Measurements from ENCODE around the gene SPG11.
A peak's percentile ranks its signal among the peaks of the same experiment; 100 is the strongest.
"Not testable (repeated sequence)": the region's sequence is repeated elsewhere in the genome, so short reads cannot be mapped to it uniquely, and the experiment has no call there.

The SPG11 gene

GRCh38 chr15:44554934-44555723, 108.3 kb downstream of the SPG11 start:
- TF ChIP-seq JUND (IDR thresholded peaks at IDR 0.05; ENCODE audit: low read depth) = no peak
- peak in 1 of 2 experiments; percentile 57 for DNase-seq (ENCODE audit: low read depth in 1 of 2, low spot score in 1 of 2)
- in situ Hi-C loops (cut with HindIII; ENCODE audit: low pct_unique_long_range_greater_than_20kb, low sequenced_read_pairs) = no loop called here

- no peak for TF ChIP-seq JUND (IDR thresholded peaks at IDR 0.05; ENCODE audit: low read depth)
- no peak for DNase-seq (ENCODE audit: low read depth in 1 of 2, low spot score in 1 of 2)
- in situ Hi-C loops (cut with HindIII; ENCODE audit: low pct_unique_long_range_greater_than_20kb, low sequenced_read_pairs) = no loop called here
Observed at GRCh38 chr15:44550734-44551133, 112.7 kb downstream of the SPG11 start.

GRCh38 chr15:44550256-44550655, 113.2 kb downstream of the SPG11 start:
- in situ Hi-C loops (cut with HindIII; ENCODE audit: low pct_unique_long_range_greater_than_20kb, low sequenced_read_pairs) = no loop called here
- TF ChIP-seq JUND (IDR thresholded peaks at IDR 0.05; ENCODE audit: low read depth) = no peak
- DNase-seq (ENCODE audit: low read depth in 1 of 2, low spot score in 1 of 2) = no peak

GRCh38 chr15:44549152-44549551, 114.3 kb downstream of the SPG11 start:
- DNase-seq (ENCODE audit: low read depth in 1 of 2, low spot score in 1 of 2); in situ Hi-C loops (cut with HindIII; ENCODE audit: low pct_unique_long_range_greater_than_20kb, low sequenced_read_pairs): not testable (repeated sequence)

- no peak for DNase-seq (ENCODE audit: low read depth in 1 of 2, low spot score in 1 of 2)
- in situ Hi-C loops (cut with HindIII; ENCODE audit: low pct_unique_long_range_greater_than_20kb, low sequenced_read_pairs) = no loop called here
- TF ChIP-seq JUND (IDR thresholded peaks at IDR 0.05; ENCODE audit: low read depth) = no peak
Observed at GRCh38 chr15:44545913-44546802, 117.3 kb downstream of the SPG11 start.

- in situ Hi-C loops (cut with HindIII; ENCODE audit: low pct_unique_long_range_greater_than_20kb, low sequenced_read_pairs); DNase-seq (ENCODE audit: low read depth in 1 of 2, low spot score in 1 of 2): not testable (repeated sequence)
Observed at GRCh38 chr15:44544745-44545144, 118.7 kb downstream of the SPG11 start.

GRCh38 chr15:44542596-44542995, 120.9 kb downstream of the SPG11 start:
- no peak for DNase-seq (ENCODE audit: low read depth in 1 of 2, low spot score in 1 of 2)
- no peak for TF ChIP-seq JUND (IDR thresholded peaks at IDR 0.05; ENCODE audit: low read depth)
- in situ Hi-C loops (cut with HindIII; ENCODE audit: low pct_unique_long_range_greater_than_20kb, low sequenced_read_pairs) = no loop called here

GRCh38 chr15:44541282-44541958, 122.0 kb downstream of the SPG11 start:
- TF ChIP-seq JUND (IDR thresholded peaks at IDR 0.05; ENCODE audit: low read depth) = no peak
- in situ Hi-C loops (cut with HindIII; ENCODE audit: low pct_unique_long_range_greater_than_20kb, low sequenced_read_pairs) = no loop called here
- DNase-seq (ENCODE audit: low read depth in 1 of 2, low spot score in 1 of 2) = no peak

- in situ Hi-C loops (cut with HindIII; ENCODE audit: low pct_unique_long_range_greater_than_20kb, low sequenced_read_pairs) = no loop called here
Observed at GRCh38 chr15:44537735-44538240, 125.7 kb downstream of the SPG11 start.

GRCh38 chr15:44536962-44537734, 126.3 kb downstream of the SPG11 start, which contains the start of gene EIF3J:
Gene EIF3J, plus strand, starts transcription at chr15:44537147. Its CDS starts 48 bp downstream, at chr15:44537195.
- in situ Hi-C loops (cut with HindIII; ENCODE audit: low pct_unique_long_range_greater_than_20kb, low sequenced_read_pairs) = no loop called here
- TF ChIP-seq JUND (IDR thresholded peaks at IDR 0.05; ENCODE audit: low read depth) = no peak
- peak; percentile 91 to 97 for DNase-seq (ENCODE audit: low read depth in 1 of 2, low spot score in 1 of 2)

More at GRCh38 chr15:44537735-44538240, 125.7 kb downstream of the SPG11 start:
- no peak for TF ChIP-seq JUND (IDR thresholded peaks at IDR 0.05; ENCODE audit: low read depth)
- DNase-seq (ENCODE audit: low read depth in 1 of 2, low spot score in 1 of 2) = peak; percentile 10 to 62

GRCh38 chr15:44536302-44536961, 127.0 kb downstream of the SPG11 start:
- peak; percentile 80 to 90 for DNase-seq (ENCODE audit: low read depth in 1 of 2, low spot score in 1 of 2)
- TF ChIP-seq JUND (IDR thresholded peaks at IDR 0.05; ENCODE audit: low read depth) = no peak
- in situ Hi-C loops (cut with HindIII; ENCODE audit: low pct_unique_long_range_greater_than_20kb, low sequenced_read_pairs) = no loop called here

All from T47D (cell line).